CD4-positive, alpha-beta memory T cell (primary cell): ENCODE results near the gene OR8H3. TPM values are rescaled to one million over a fixed set of nuclear protein-coding genes. Genes with fewer than 3 reads are reported as not detected.
"Not testable (repeated sequence)": the region's sequence is repeated elsewhere in the genome, so short reads cannot be mapped to it uniquely, and the experiment has no call there.

Source experiments
- CTCF ChIA-PET: fragments of 350-600 bp; sonication (Branson Sonifier 250); formaldehyde crosslinking; loops from one replicate; lab custom pipeline; 2021; ENCODE audit warnings: inconsistent platforms; ENCODE audit not compliant: partially characterized antibody; lab: Charles Lee
- POLR2A ChIA-PET: fragments of 350-600 bp; sonication (Branson Sonifier 250); formaldehyde crosslinking; loops from one replicate; lab custom pipeline; 2021; ENCODE audit not compliant: partially characterized antibody; lab: Charles Lee
- DNase-seq, 5 donors: peaks; one replicate each; pipeline versions ENCODE4 v3.0.0 to v3.0.0-alpha.2; 2020 to 2022; ENCODE audit warnings: mixed read lengths in 1 of 5
- H3K27ac ChIP-seq: one replicate; pipeline ENCODE4 v1.7.0; 2013; ENCODE audit warnings: low read depth, low read length
- H3K27me3 ChIP-seq: 2 replicates; pipeline ENCODE4 v1.7.0; 2013; ENCODE audit warnings: mild to moderate bottlenecking, low read length, moderate library complexity; ENCODE audit not compliant: insufficient read depth
- H3K36me3 ChIP-seq: 2 replicates; pipeline ENCODE4 v1.7.0; 2013; ENCODE audit warnings: mild to moderate bottlenecking, low read length, moderate library complexity; ENCODE audit not compliant: insufficient read depth
- H3K4me1 ChIP-seq: 2 replicates; pipeline ENCODE4 v1.7.0; 2013; ENCODE audit warnings: mild to moderate bottlenecking, low read length, moderate library complexity; ENCODE audit not compliant: insufficient read depth
- H3K4me3 ChIP-seq, 2 donors: one replicate each; pipeline ENCODE4 v1.7.0; 2013; ENCODE audit warnings: low read length in 2 of 2, mild to moderate bottlenecking in 1 of 2
- H3K9me3 ChIP-seq, 2 donors: one replicate each; pipeline ENCODE4 v1.7.0; 2013; ENCODE audit warnings: low read length in 2 of 2, control low read depth in 1 of 2; ENCODE audit not compliant: control insufficient read depth in 1 of 2
- H3K27ac Mint-ChIP-seq, 7 donors: one replicate each; pipeline ENCODE4 v1.8.0; 2020 to 2021; ENCODE audit warnings: mixed read lengths in 7 of 7, mild to moderate bottlenecking in 6 of 7, inconsistent platforms in 3 of 7, moderate library complexity in 3 of 7
- H3K27me3 Mint-ChIP-seq, 2 donors: one replicate each; pipeline ENCODE4 v1.8.0; 2020 to 2021; ENCODE audit warnings: mixed read lengths in 2 of 2
- H3K36me3 Mint-ChIP-seq, 2 donors: one replicate each; pipeline ENCODE4 v1.8.0; 2020 to 2021; ENCODE audit warnings: mixed read lengths in 2 of 2, inconsistent platforms in 1 of 2, mild to moderate bottlenecking in 1 of 2
- H3K4me1 Mint-ChIP-seq, 4 donors: one replicate each; pipeline ENCODE4 v1.8.0; 2020 to 2021; ENCODE audit warnings: mixed read lengths in 4 of 4, mild to moderate bottlenecking in 1 of 4
- H3K4me3 Mint-ChIP-seq, 8 donors: one replicate each; pipeline ENCODE4 v1.8.0; 2020 to 2021; ENCODE audit warnings: mixed read lengths in 8 of 8, mild to moderate bottlenecking in 7 of 8, moderate library complexity in 6 of 8, inconsistent platforms in 3 of 8
- H3K9me3 Mint-ChIP-seq, 8 donors: one replicate each; pipeline ENCODE4 v1.8.0; 2020 to 2021; ENCODE audit warnings: mixed read lengths in 8 of 8, mild to moderate bottlenecking in 5 of 8, inconsistent platforms in 3 of 8, moderate library complexity in 1 of 8
- intact Hi-C: fragments of 100-400 bp; cut with micrococcal nuclease; formaldehyde crosslinking; loops from one replicate; pipeline ENCODE4 v1.15.1; 2023
- polyA plus RNA-seq, 2 donors: library from polyadenylated mRNA; unstranded; fragments of 300-500 nt; fragmentation: Illumina TruSeq; gene quantifications; one replicate each; pipeline ENCODE4 v1.2.3, GENCODE V29; 2021
- total RNA-seq, 2 experiments: library from RNA; stranded (reverse); gene quantifications; one replicate each; pipeline ENCODE4 v1.2.3, GENCODE V29; 2021

Gene OR8H3, protein sequence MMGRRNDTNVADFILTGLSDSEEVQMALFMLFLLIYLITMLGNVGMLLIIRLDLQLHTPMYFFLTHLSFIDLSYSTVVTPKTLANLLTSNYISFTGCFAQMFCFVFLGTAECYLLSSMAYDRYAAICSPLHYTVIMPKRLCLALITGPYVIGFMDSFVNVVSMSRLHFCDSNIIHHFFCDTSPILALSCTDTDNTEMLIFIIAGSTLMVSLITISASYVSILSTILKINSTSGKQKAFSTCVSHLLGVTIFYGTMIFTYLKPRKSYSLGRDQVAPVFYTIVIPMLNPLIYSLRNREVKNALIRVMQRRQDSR
- total RNA-seq (not detected), polyA plus RNA-seq (not detected)

DNA sequence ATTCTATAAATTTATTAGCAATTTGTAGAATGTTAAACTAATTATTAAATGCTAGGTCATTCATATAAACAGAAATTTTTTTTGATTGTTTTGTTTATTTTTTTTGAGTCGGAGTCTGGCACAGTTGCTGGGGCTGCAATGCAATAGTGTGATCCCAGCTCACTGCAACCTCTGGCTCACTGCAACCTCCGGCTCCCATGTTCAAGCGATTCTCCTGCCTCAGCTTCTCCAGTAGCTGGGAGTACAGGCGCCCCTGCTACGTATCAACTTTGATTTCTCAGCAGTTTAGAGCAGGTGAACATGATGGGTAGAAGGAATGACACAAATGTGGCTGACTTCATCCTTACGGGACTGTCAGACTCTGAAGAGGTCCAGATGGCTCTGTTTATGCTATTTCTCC, at the start of gene OR8H3:
Gene OR8H3, plus strand, starts transcription at position 301 of the 400 bp plus-strand sequence. Its CDS starts 0 bp downstream, at position 301.
- no peak within 1 kb of the TSS for H3K27ac Mint-ChIP-seq
- Histone ChIP-seq H3K27me3 (no peaks in the 10 kb centered on the region), H3K9me3 (no peaks in the 10 kb centered on the region), H3K4me3 (no peak within 1 kb of the TSS), H3K36me3 (no peaks in the 10 kb centered on the region), H3K4me1 (no peaks in the 10 kb centered on the region), H3K27ac (no peak within 1 kb of the TSS)
- H3K9me3 Mint-ChIP-seq = peaks cover 4 to 19% (median 11%) of the 10 kb centered on the region in 8 donors
- POLR2A ChIA-PET = no interaction called here
- CTCF ChIA-PET = no interaction called here
- H3K36me3 Mint-ChIP-seq = no peaks in the 10 kb centered on the region
- H3K27me3 Mint-ChIP-seq = no peaks in the 10 kb centered on the region
- DNase-seq = no peak
- intact Hi-C loops = no loop called here
- no peak within 1 kb of the TSS for H3K4me3 Mint-ChIP-seq
- H3K4me1 Mint-ChIP-seq = no peaks in the 10 kb centered on the region

DNA sequence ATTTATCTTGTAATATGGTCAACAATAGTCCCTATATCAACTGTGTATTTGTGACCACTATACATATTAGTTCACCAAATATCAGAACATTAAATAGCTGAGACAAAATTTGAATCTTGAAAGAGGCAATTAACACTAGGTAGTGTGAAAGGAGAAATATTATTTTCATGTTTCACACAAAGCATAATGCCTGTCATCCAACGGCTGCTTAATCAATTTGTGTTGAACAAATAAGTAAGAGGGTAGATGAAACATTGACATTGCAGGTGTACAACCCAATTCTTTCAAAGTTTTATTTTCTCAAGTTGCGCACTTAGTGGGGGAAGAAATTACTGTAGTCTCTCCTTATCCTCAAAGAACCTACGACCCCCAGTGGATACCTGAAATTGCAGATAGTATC, 32.5 kb upstream of the OR8H3 start:
- no peak overlapping the region for H3K4me3 Mint-ChIP-seq
- intact Hi-C loops = no loop called here

DNA sequence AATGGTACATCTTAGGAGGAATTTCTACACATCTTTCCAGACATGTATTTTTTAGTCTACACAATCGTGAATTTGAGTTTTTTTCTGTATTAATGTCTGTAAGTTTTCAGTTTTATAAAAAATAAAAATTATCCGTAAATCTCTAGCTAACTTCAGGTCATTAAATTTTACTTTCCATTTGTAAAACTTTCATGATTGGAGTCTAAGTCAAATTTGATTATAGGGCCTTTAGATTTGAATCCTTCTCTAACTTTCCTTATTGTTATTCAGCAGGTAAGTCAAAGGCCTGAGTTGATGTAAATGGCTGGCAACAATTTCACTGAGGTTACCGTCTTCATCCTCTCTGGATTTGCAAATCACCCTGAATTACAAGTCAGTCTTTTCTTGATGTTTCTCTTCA, 29.2 kb upstream of the OR8H3 start, which contains the start of gene OR8I2:
Gene OR8I2, plus strand, starts transcription at position 301 of the 400 bp plus-strand sequence. Its CDS starts 0 bp downstream, at position 301.
- H3K27me3 Mint-ChIP-seq = no peaks in the 10 kb centered on the region
- H3K27me3 ChIP-seq = no peaks in the 10 kb centered on the region
- no peaks in the 10 kb centered on the region for H3K36me3 Mint-ChIP-seq
- H3K9me3 Mint-ChIP-seq = peaks cover 0 to 15% (median 9%) of the 10 kb centered on the region in 8 donors
- no peak for DNase-seq
- no peaks in the 10 kb centered on the region for H3K4me1 ChIP-seq
- H3K4me3 Mint-ChIP-seq = no peak within 1 kb of the TSS
- intact Hi-C loops = no loop called here
- no peaks in the 10 kb centered on the region for H3K4me1 Mint-ChIP-seq
- no peak within 1 kb of the TSS for H3K27ac Mint-ChIP-seq
- ChIA-PET CTCF (no interaction called here), POLR2A (no interaction called here)
- H3K36me3 ChIP-seq = no peaks in the 10 kb centered on the region
- no peaks in the 10 kb centered on the region for H3K9me3 ChIP-seq
- no peak within 1 kb of the TSS for H3K27ac ChIP-seq
- H3K4me3 ChIP-seq = no peak within 1 kb of the TSS

More for the DNA sequence above, 32.5 kb upstream of the OR8H3 start:
- no peak for DNase-seq
- H3K4me1 Mint-ChIP-seq = no peaks in the 10 kb centered on the region
- Histone ChIP-seq H3K4me1 (no peaks in the 10 kb centered on the region), H3K4me3 (no peak overlapping the region), H3K27ac (no peak overlapping the region), H3K9me3 (no peaks in the 10 kb centered on the region), H3K27me3 (no peaks in the 10 kb centered on the region), H3K36me3 (no peaks in the 10 kb centered on the region)
- CTCF ChIA-PET = no interaction called here
- H3K36me3 Mint-ChIP-seq = no peaks in the 10 kb centered on the region
- H3K9me3 Mint-ChIP-seq = peaks cover 0 to 16% (median 9%) of the 10 kb centered on the region in 8 donors
- no peak overlapping the region for H3K27ac Mint-ChIP-seq
- H3K27me3 Mint-ChIP-seq = no peaks in the 10 kb centered on the region
- POLR2A ChIA-PET = no interaction called here

DNA sequence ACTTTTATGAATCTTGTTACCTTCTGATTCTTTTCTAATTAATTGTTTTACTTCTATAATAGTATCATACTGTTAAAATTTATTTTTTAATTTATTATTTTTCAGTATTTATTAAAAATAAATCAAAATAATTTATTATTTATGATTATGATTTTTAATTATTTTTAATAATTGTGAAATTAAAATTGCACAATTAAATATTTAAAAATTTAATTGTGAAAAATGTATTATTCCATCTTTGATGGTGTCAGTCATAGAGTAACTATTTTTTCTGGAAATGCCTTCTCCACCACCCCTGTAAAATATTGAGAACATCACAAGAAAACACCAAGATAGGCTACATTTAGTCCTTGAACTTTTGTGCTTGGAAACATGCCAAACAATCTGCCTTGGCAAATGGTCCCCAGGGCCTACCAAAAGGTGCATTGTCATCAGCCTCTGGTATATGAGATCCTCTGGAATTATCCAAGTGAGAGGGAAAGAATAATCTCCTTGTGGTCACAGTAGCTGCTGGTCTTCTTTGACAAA, 18.9 kb upstream of the OR8H3 start, which contains the start of gene OR8H2:
Gene OR8H2, plus strand, starts transcription at position 478 of the 528 bp plus-strand sequence. CDS start 1,356 bp downstream, outside the sequence.
- H3K4me1 ChIP-seq = no peaks in the 10 kb centered on the region
- no peaks in the 10 kb centered on the region for H3K27me3 ChIP-seq
- H3K27ac ChIP-seq = no peak within 1 kb of the TSS
- POLR2A ChIA-PET = no interaction called here
- no peaks in the 10 kb centered on the region for H3K27me3 Mint-ChIP-seq
- H3K36me3 ChIP-seq = no peaks in the 10 kb centered on the region
- peaks cover 3 to 20% (median 12%) of the 10 kb centered on the region in 8 donors for H3K9me3 Mint-ChIP-seq
- no peaks in the 10 kb centered on the region for H3K36me3 Mint-ChIP-seq
- no peaks in the 10 kb centered on the region for H3K9me3 ChIP-seq
- CTCF ChIA-PET = no interaction called here
- no peak for DNase-seq
- H3K4me3 ChIP-seq = no peak within 1 kb of the TSS
- H3K4me1 Mint-ChIP-seq = no peaks in the 10 kb centered on the region
- intact Hi-C loops = no loop called here
- no peak within 1 kb of the TSS for H3K4me3 Mint-ChIP-seq
- no peak within 1 kb of the TSS for H3K27ac Mint-ChIP-seq

DNA sequence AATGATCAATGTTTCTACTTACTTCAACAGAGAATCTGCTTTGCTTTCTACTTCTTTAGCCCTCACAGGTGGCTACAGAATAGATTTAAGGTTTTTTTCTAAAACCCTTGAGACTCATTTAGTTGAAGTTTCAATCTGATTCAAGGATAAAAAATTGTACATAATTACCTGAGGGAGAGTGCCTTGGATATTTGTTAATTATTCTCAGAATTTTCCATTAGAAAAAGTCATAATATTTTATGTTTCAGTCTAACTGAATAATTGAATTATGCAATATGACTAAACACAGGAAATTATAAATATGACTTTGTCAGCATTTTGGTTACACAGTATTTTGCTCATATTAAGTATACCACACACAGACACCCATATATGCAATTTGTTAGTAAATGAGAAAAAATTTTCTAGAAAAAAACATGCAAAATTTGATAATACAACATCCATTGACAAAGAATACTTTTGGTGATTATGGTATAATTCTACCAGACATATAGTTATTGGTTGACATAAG, 18.0 kb downstream of the OR8H3 start, which contains the start of gene OR8J3:
Gene OR8J3, minus strand, starts transcription at position 51 of the 511 bp plus-strand sequence. CDS start 2,483 bp downstream, outside the sequence.
- no peak within 1 kb of the TSS for H3K4me3 ChIP-seq
- Mint-ChIP-seq H3K4me1 (no peaks in the 10 kb centered on the region), H3K27me3 (no peaks in the 10 kb centered on the region), H3K9me3 (peaks cover 0 to 23% (median 15%) of the 10 kb centered on the region in 8 donors), H3K4me3 (no peak within 1 kb of the TSS), H3K36me3 (no peaks in the 10 kb centered on the region), H3K27ac (no peak within 1 kb of the TSS)
- intact Hi-C loops = no loop called here
- no peak within 1 kb of the TSS for H3K27ac ChIP-seq
- ChIA-PET POLR2A (no interaction called here), CTCF (no interaction called here)
- no peaks in the 10 kb centered on the region for H3K4me1 ChIP-seq
- H3K36me3 ChIP-seq = no peaks in the 10 kb centered on the region
- no peaks in the 10 kb centered on the region for H3K27me3 ChIP-seq
- H3K9me3 ChIP-seq = no peaks in the 10 kb centered on the region
- DNase-seq = no peak

DNA sequence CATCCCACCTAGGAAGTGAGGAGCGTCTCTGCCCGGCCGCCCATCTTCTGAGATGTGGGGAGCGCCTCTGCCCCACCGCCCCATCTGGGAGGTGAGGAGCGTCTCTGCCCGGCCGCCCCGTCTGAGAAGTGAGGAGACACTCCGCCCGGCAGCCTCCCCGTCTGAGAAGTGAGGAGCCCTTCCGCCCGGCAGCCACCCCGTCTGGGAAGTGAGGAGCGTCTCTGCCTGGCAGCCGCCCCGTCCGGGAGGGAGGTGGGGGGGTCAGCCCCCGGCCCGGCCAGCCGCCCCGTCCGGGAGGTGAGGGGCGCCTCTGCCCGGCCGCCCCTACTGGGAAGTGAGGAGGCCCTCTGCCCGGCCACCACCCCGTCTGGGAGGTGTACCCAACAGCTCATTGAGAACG, 21.5 kb downstream of the OR8H3 start:
- H3K27me3 ChIP-seq, H3K27ac ChIP-seq, DNase-seq, H3K4me3 ChIP-seq, CTCF ChIA-PET, H3K9me3 ChIP-seq, H3K36me3 ChIP-seq, H3K4me1 Mint-ChIP-seq, H3K4me1 ChIP-seq, intact Hi-C loops, H3K27me3 Mint-ChIP-seq, POLR2A ChIA-PET, H3K36me3 Mint-ChIP-seq, H3K27ac Mint-ChIP-seq, H3K4me3 Mint-ChIP-seq: not testable (repeated sequence)
- H3K9me3 Mint-ChIP-seq = peaks cover 0 to 17% (median 11%) of the 10 kb centered on the region in 8 donors

DNA sequence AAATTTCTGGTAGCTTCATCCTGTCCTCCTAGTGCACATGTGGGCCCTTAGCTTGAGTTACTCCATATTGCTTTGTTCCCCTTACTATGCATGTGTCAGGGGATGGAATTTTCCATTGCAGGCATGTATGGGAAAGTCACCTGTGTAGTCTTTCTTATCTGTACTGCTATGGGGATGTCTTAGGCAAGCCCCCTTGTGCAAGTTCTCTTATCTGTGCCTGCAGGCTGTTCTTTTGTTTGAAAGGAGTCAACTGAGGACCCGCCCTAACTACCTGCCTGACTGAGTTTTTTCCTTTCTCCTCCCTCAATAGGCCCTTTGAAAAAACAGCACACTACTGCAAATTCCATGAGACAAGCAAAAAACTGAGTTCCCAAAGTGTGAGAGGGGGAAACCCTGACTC, 29.2 kb downstream of the OR8H3 start:
- Histone ChIP-seq H3K9me3 (peaks cover 0 to 13% of the 10 kb centered on the region in 2 donors), H3K4me3 (no peak overlapping the region), H3K27me3 (no peaks in the 10 kb centered on the region), H3K4me1 (no peaks in the 10 kb centered on the region), H3K27ac (no peak overlapping the region), H3K36me3 (no peaks in the 10 kb centered on the region)
- DNase-seq = no peak
- intact Hi-C loops = no loop called here
- H3K27me3 Mint-ChIP-seq = no peaks in the 10 kb centered on the region
- ChIA-PET POLR2A (no interaction called here), CTCF (no interaction called here)
- H3K36me3 Mint-ChIP-seq = peaks cover 0 to 2% of the 10 kb centered on the region in 2 donors
- peaks cover 2 to 41% (median 32%) of the 10 kb centered on the region in 8 donors for H3K9me3 Mint-ChIP-seq
- no peak overlapping the region for H3K27ac Mint-ChIP-seq
- H3K4me3 Mint-ChIP-seq = no peak overlapping the region
- no peaks in the 10 kb centered on the region for H3K4me1 Mint-ChIP-seq
